WTC11 (cell line): ENCODE data around the gene SNRPE. TPM values are rescaled to one million over a fixed set of nuclear protein-coding genes. Genes with fewer than 3 reads are reported as not detected.

Experiments used
- ATAC-seq: fragments of 200-7000 bp; cut with Tn5 transposase; 2 replicates; pipeline ENCODE4 v1.10.0; 2021; ENCODE audit warnings: mild to moderate bottlenecking, moderate library complexity
- Bru-seq: library from RNA; stranded (reverse); fragments of 400-500 nt; gene quantifications from one replicate; lab custom pipeline; 2021; lab: Mats Ljungman, UMichigan
- CTCF ChIA-PET: fragments of 300-600 bp; sonication (Branson Sonifier 250); formaldehyde crosslinking; loops from one replicate; lab custom pipeline; 2021; ENCODE audit warnings: antibody characterized with exemption; lab: Charles Lee
- POLR2A ChIA-PET: fragments of 350-600 bp; sonication (Branson Sonifier 250); formaldehyde crosslinking; loops from one replicate; lab custom pipeline; 2021; ENCODE audit warnings: antibody characterized with exemption; lab: Charles Lee
- DNase-seq: peaks from one replicate; pipeline ENCODE4 v3.0.0; 2021; ENCODE audit warnings: low spot score
- H3K27ac Mint-ChIP-seq: 2 replicates; pipeline ENCODE4 v1.8.0; 2021; ENCODE audit warnings: mixed read lengths
- H3K27me3 Mint-ChIP-seq: 2 replicates; pipeline ENCODE4 v1.8.0; 2021; ENCODE audit warnings: low read depth, mild to moderate bottlenecking, moderate library complexity, mixed read lengths
- H3K36me3 Mint-ChIP-seq: 2 replicates; pipeline ENCODE4 v1.8.0; 2021; ENCODE audit warnings: mixed read lengths
- H3K4me1 Mint-ChIP-seq: 2 replicates; pipeline ENCODE4 v1.8.0; 2022; ENCODE audit warnings: mixed read lengths
- H3K4me3 Mint-ChIP-seq: 2 replicates; pipeline ENCODE4 v1.8.0; 2021; ENCODE audit warnings: mild to moderate bottlenecking, moderate library complexity, mixed read lengths
- H3K9me3 Mint-ChIP-seq: 2 replicates; pipeline ENCODE4 v1.8.0; 2021; ENCODE audit warnings: mixed read lengths
- ATF2 ChIP-seq: sonication (generic); formaldehyde crosslinking; IDR thresholded peaks from 2 replicates; pipeline ENCODE4 v1.8.1; 2022; ENCODE audit warnings: low read depth, missing genetic modification reagents, borderline replicate concordance
- E2F4 ChIP-seq: sonication (generic); formaldehyde crosslinking; IDR thresholded peaks from 2 replicates; pipeline ENCODE4 v1.8.1; 2022; ENCODE audit warnings: low read depth, mild to moderate bottlenecking, moderate library complexity, missing genetic modification reagents, borderline replicate concordance
- FOXP1 ChIP-seq: sonication (generic); formaldehyde crosslinking; IDR thresholded peaks from 2 replicates; pipeline ENCODE4 v1.8.0; 2022; ENCODE audit warnings: missing genetic modification reagents, mild to moderate bottlenecking, moderate library complexity, borderline replicate concordance
- GTF2I ChIP-seq: fragments of 250-450 bp; sonication (Bioruptor Pico); conservative IDR thresholded peaks from 2 replicates; pipeline ENCODE4 v1.4.0; 2021; ENCODE audit warnings: mild to moderate bottlenecking
- IRF1 ChIP-seq: sonication (generic); formaldehyde crosslinking; IDR thresholded peaks from 2 replicates; pipeline ENCODE4 v1.8.0; 2023; ENCODE audit warnings: missing genetic modification reagents
- MAX ChIP-seq: sonication (generic); formaldehyde crosslinking; IDR thresholded peaks from 2 replicates; pipeline ENCODE4 v1.8.0; 2022; ENCODE audit warnings: mild to moderate bottlenecking, missing genetic modification reagents
- MLX ChIP-seq: sonication (generic); formaldehyde crosslinking; IDR thresholded peaks from 2 replicates; pipeline ENCODE4 v1.8.1; 2023; ENCODE audit warnings: mild to moderate bottlenecking, missing genetic modification reagents, moderate library complexity
- MYBL2 ChIP-seq: sonication (generic); formaldehyde crosslinking; IDR thresholded peaks from 2 replicates; pipeline ENCODE4 v1.8.1; 2023; ENCODE audit warnings: mild to moderate bottlenecking, moderate library complexity, missing genetic modification reagents
- NFE2L1 ChIP-seq: sonication (generic); formaldehyde crosslinking; IDR thresholded peaks from 2 replicates; pipeline ENCODE4 v1.8.1; 2023; ENCODE audit warnings: missing genetic modification reagents
- NR2C2 ChIP-seq: sonication (generic); formaldehyde crosslinking; IDR thresholded peaks from 2 replicates; pipeline ENCODE4 v1.8.0; 2022; ENCODE audit warnings: mild to moderate bottlenecking, missing genetic modification reagents
- SOX15 ChIP-seq: fragments of 250-450 bp; sonication (Bioruptor Pico); IDR thresholded peaks from 2 replicates; pipeline ENCODE4 v1.9.0; 2021; ENCODE audit warnings: mild to moderate bottlenecking
- ZBTB21 ChIP-seq: sonication (generic); formaldehyde crosslinking; IDR thresholded peaks from 2 replicates; pipeline ENCODE4 v1.8.1; 2023; ENCODE audit warnings: mild to moderate bottlenecking, missing genetic modification reagents, borderline replicate concordance
- ZNF138 ChIP-seq: sonication (generic); formaldehyde crosslinking; conservative IDR thresholded peaks from 2 replicates; pipeline ENCODE4 v1.8.1; 2022; ENCODE audit warnings: mild to moderate bottlenecking, moderate library complexity, missing genetic modification reagents
- ZNF396 ChIP-seq: fragments of 250-450 bp; sonication (Bioruptor Pico); IDR thresholded peaks from 2 replicates; pipeline ENCODE4 v1.8.0; 2021; ENCODE audit warnings: mild to moderate bottlenecking, moderate library complexity, borderline replicate concordance
- ZNF512 ChIP-seq: sonication (generic); formaldehyde crosslinking; IDR thresholded peaks from 2 replicates; pipeline ENCODE4 v1.8.1; 2022; ENCODE audit warnings: missing genetic modification reagents, borderline replicate concordance
- ZNF532 ChIP-seq: fragments of 250-450 bp; sonication (Bioruptor Pico); IDR thresholded peaks from 2 replicates; pipeline ENCODE4 v1.9.0; 2021; ENCODE audit warnings: mild to moderate bottlenecking, borderline replicate concordance
- ZSCAN18 ChIP-seq: fragments of 250-450 bp; sonication (Bioruptor Pico); IDR thresholded peaks from 2 replicates; pipeline ENCODE4 v2.1.2; 2022; ENCODE audit warnings: mild to moderate bottlenecking, moderate library complexity
- long read RNA-seq, 3 experiments: library from RNA in 1 of 3; library from capped mRNA in 1 of 3; library from polyadenylated mRNA in 1 of 3; unstranded in 2 of 3; stranded (forward) in 1 of 3; transcript quantifications; one replicate each; pipeline ENCODE4 v2.0.0, GENCODE V29; 2021
- total RNA-seq: library from RNA; stranded (reverse); gene quantifications from 3 replicates; pipeline ENCODE4 v1.2.3, GENCODE V29; 2021

The SNRPE gene
- total RNA-seq, result 245 to 260 TPM (median 250 TPM) in 3 replicates
- Bru-seq, nascent RNA, result percentile 96 among the genes with signal in this experiment
- long read RNA-seq, experiment 1, transcript SNRPE-202 (5 exons, 942 nt), result major isoform, 158 of 192 reads
- long read RNA-seq, experiment 1, transcript SNRPE-206 (4 exons, 967 nt), result minor isoform, 9 of 192 reads
- long read RNA-seq, experiment 1, partial matches to known transcripts, result 5 of 192 reads
- long read RNA-seq, experiment 1, other reads (novel, unspliced or antisense), result 17 of 192 reads
- long read RNA-seq, experiment 2, transcript SNRPE-205 (5 exons, 532 nt), result minor isoform, 6 of 313 reads
- long read RNA-seq, experiment 2, transcript SNRPE-204 (4 exons, 478 nt), result minor isoform, 7 of 313 reads
- long read RNA-seq, experiment 2, transcript SNRPE-206 (4 exons, 967 nt), result minor isoform, 15 of 313 reads
- long read RNA-seq, experiment 2, transcript SNRPE-202 (5 exons, 942 nt), result major isoform, 205 of 313 reads
- long read RNA-seq, experiment 2, partial matches to known transcripts, result 6 of 313 reads
- long read RNA-seq, experiment 2, other reads (novel, unspliced or antisense), result 72 of 313 reads
- long read RNA-seq, experiment 3, transcript SNRPE-206 (4 exons, 967 nt), result minor isoform, 12 of 96 reads
- long read RNA-seq, experiment 3, transcript SNRPE-202 (5 exons, 942 nt), result major isoform, 76 of 96 reads
- long read RNA-seq, experiment 3, partial matches to known transcripts, result 0 of 96 reads
- long read RNA-seq, experiment 3, other reads (novel, unspliced or antisense), result 6 of 96 reads

GRCh38 chr1:203861379-203862184 is at the start of gene SNRPE:
Gene SNRPE, plus strand, starts transcription at chr1:203861599. Its CDS starts 61 bp downstream, at chr1:203861660.
- POLR2A ChIA-PET, result interaction anchor here (1.3 kb wide), 1 partner anchor 9 kb away, joined by 3 read pairs; no protein-coding TSS in a partner anchor
- TF ChIP-seq SOX15 (no peak), ATF2 (CRISPR knock-in tag) (no peak), E2F4 (peak; percentile 64; the same call in 1 of the 2 replicates), MLX (CRISPR knock-in tag) (no peak), FOXP1 (CRISPR knock-in tag) (peak; percentile 94), NR2C2 (peak; percentile 90), MYBL2 (CRISPR knock-in tag) (peak; percentile 68; the same call in 1 of the 2 replicates), MAX (CRISPR knock-in tag) (peak; percentile 99), NFE2L1 (CRISPR knock-in tag) (peak; percentile 79), ZNF512 (CRISPR knock-in tag) (no peak), ZSCAN18 (CRISPR knock-in tag) (0 out of 2 replicates have a peak, but pooled peaks have one; percentile 34), ZBTB21 (CRISPR knock-in tag) (no peak), ZNF138 (CRISPR knock-in tag) (no peak), ZNF396 (CRISPR knock-in tag) (no peak), ZNF532 (CRISPR knock-in tag) (0 out of 2 replicates have a peak, but pooled peaks have one; percentile 38), GTF2I (CRISPR knock-in tag) (no peak), IRF1 (CRISPR knock-in tag) (no peak)

More at GRCh38 chr1:203861379-203862184, at the start of gene SNRPE:
- Mint-ChIP-seq H3K27me3 (peaks cover 3% of the 10 kb centered on the region), H3K27ac (peak within 1 kb of the TSS; percentile 98), H3K9me3 (no peaks in the 10 kb centered on the region), H3K36me3 (peaks cover 38% of the 10 kb centered on the region), H3K4me1 (peaks cover 11% of the 10 kb centered on the region), H3K4me3 (peak within 1 kb of the TSS; percentile 94)
- ATAC-seq (peak; percentile 95), DNase-seq (peak; percentile 96)
- CTCF ChIA-PET, result interaction anchor here (0.6 to 4.0 kb wide), 14 partner anchors 10 to 537 kb away, joined by 3 to 25 read pairs (median 4); partner anchors contain the start of gene PLEKHA6
